Measurements from ENCODE around the gene SCAND1.

GRCh38 chr20:35942243-35942642 lies 12.1 kb downstream of the SCAND1 start:
- no peak for TF ChIP-seq CTCF (IDR thresholded peaks at IDR 0.05)
- TF ChIP-seq POLR2A (IDR thresholded peaks at IDR 0.05) = no peak

Data from adrenal gland (tissue), 5 donors.